H1 (cell line): ENCODE results near the gene ATF7IP.

Experiments used
- CHD2 ChIP-seq: IDR thresholded peaks from 2 replicates; pipeline ENCODE4 v1.6.1; 2012; ENCODE audit warnings: low read length, improper control_type of control experiment
- CTCF ChIP-seq, 3 experiments: IDR thresholded peaks; 1 replicate in 2 of 3; 2 replicates in 1 of 3; pipeline versions ENCODE4 v1.5.1 to v1.6.1; 2011; ENCODE audit warnings: low read length in 3 of 3, mild to moderate bottlenecking in 3 of 3, inconsistent platforms in 2 of 3, low read depth in 1 of 3, moderate library complexity in 1 of 3; ENCODE audit not compliant: insufficient read depth in 1 of 3; ENCODE audit errors: control extremely low read depth in 1 of 3
- SIX5 ChIP-seq: IDR thresholded peaks from 2 replicates; pipeline ENCODE4 v1.6.1; 2011; ENCODE audit warnings: mild to moderate bottlenecking, low read depth, low read length

- TF ChIP-seq CTCF (IDR thresholded peaks at IDR 0.05; ENCODE audit: control extremely low read depth in 1 of 3, insufficient read depth in 1 of 3, low read depth in 1 of 3, low read length in 3 of 3) = no peak
- TF ChIP-seq SIX5 = no peak
- TF ChIP-seq CHD2 = no peak
Observed at GRCh38 chr12:14327711-14328110, 37.8 kb upstream of the ATF7IP start.
